ENCODE measurements around the gene PARP1. TPM values are rescaled to one million over a fixed set of nuclear protein-coding genes. Genes with fewer than 3 reads are reported as not detected.

The PARP1 gene
- total RNA-seq, 2 experiments from 2014 or later = 532 to 594 TPM

GRCh38 chr1:226406401-226406881 is 1.5 kb downstream of the PARP1 start:
- Histone ChIP-seq H3K4me3 (ENCODE audit: low read depth, low read length, poor library complexity, severe bottlenecking) (peak overlapping the region; percentile 91), H3K9me2 (ENCODE audit: insufficient read depth, low read length) (no peaks in the 10 kb centered on the region), H3K9me3 (ENCODE audit: low read length) (no peaks in the 10 kb centered on the region), H2AFZ (ENCODE audit: low read length) (no peak overlapping the region), H3K36me3 (ENCODE audit: insufficient read depth, low read length) (peaks cover 56% of the 10 kb centered on the region), H3K27ac (ENCODE audit: low read depth, low read length, poor library complexity, severe bottlenecking) (peak overlapping the region; percentile 91), H3K79me2 (ENCODE audit: insufficient read depth, low read depth, low read length) (peaks cover 63% of the 10 kb centered on the region), H4K20me1 (ENCODE audit: insufficient read depth, low read length) (peaks cover 43% of the 10 kb centered on the region), H3K4me2 (ENCODE audit: low read length) (peak overlapping the region; percentile 98), H3K4me1 (ENCODE audit: insufficient read depth, low read length, poor library complexity, severe bottlenecking) (peaks cover 54% of the 10 kb centered on the region)
- ChIA-PET POLR2A (interaction anchor here (0.6 to 8.0 kb wide), 18 partner anchors 9 to 279 kb away, joined by 3 to 106 read pairs (median 4); partner anchors contain the start of gene LIN9), CTCF (ENCODE audit: unreplicated experiment) (interaction anchor here (0.7 to 1.1 kb wide), 3 partner anchors 18 to 222 kb away, joined by 3 read pairs; no protein-coding TSS in a partner anchor)
- TF ChIP-seq, protein P1, sequence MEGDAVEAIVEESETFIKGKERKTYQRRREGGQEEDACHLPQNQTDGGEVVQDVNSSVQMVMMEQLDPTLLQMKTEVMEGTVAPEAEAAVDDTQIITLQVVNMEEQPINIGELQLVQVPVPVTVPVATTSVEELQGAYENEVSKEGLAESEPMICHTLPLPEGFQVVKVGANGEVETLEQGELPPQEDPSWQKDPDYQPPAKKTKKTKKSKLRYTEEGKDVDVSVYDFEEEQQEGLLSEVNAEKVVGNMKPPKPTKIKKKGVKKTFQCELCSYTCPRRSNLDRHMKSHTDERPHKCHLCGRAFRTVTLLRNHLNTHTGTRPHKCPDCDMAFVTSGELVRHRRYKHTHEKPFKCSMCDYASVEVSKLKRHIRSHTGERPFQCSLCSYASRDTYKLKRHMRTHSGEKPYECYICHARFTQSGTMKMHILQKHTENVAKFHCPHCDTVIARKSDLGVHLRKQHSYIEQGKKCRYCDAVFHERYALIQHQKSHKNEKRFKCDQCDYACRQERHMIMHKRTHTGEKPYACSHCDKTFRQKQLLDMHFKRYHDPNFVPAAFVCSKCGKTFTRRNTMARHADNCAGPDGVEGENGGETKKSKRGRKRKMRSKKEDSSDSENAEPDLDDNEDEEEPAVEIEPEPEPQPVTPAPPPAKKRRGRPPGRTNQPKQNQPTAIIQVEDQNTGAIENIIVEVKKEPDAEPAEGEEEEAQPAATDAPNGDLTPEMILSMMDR (conservative IDR thresholded peaks at IDR 0.05; ENCODE audit: low read length) = peak; percentile 57
- no peak for TF ChIP-seq EZH2phosphoT487 (IDR thresholded peaks at IDR 0.05; ENCODE audit: borderline replicate concordance, low read depth, low read length)
- peak; percentile 77 for DNase-seq (ENCODE audit: low spot score)
- intact Hi-C loops (cut with micrococcal nuclease; ENCODE audit: unreplicated experiment) = loop anchor here (1.0 to 5.0 kb wide), 7 partner anchors 36 to 344 kb away; partner anchors contain the start of genes H3-3A and ITPKB
- BruUV-seq (replicated peaks) = no TSS peak

- peaks cover 66% of the 10 kb centered on the region for H3K36me3 ChIP-seq (ENCODE audit: insufficient read depth, low read length)
- ChIA-PET CTCF (ENCODE audit: unreplicated experiment) (interaction anchor here (1.5 to 1.9 kb wide), 3 partner anchors 203 to 281 kb away, joined by 3 to 6 read pairs (median 3); no protein-coding TSS in a partner anchor), POLR2A (interaction anchor here (0.6 to 8.0 kb wide), 20 partner anchors 10 to 606 kb away, joined by 3 to 106 read pairs (median 4); partner anchors contain the start of genes LIN9 and STUM)
- H2AFZ ChIP-seq (ENCODE audit: low read length) = no peak overlapping the region
- H3K4me1 ChIP-seq (ENCODE audit: insufficient read depth, low read length, poor library complexity, severe bottlenecking) = peaks cover 57% of the 10 kb centered on the region
- TF ChIP-seq, protein P1 (conservative IDR thresholded peaks at IDR 0.05; ENCODE audit: low read length) = no peak
- no peak for TF ChIP-seq EZH2phosphoT487 (IDR thresholded peaks at IDR 0.05; ENCODE audit: borderline replicate concordance, low read depth, low read length)
- no TSS peak for BruUV-seq (replicated peaks)
- H3K9me3 ChIP-seq (ENCODE audit: low read length) = no peaks in the 10 kb centered on the region
- peak; percentile 80 for DNase-seq (ENCODE audit: low spot score)
- peak overlapping the region; percentile 98 for H3K4me2 ChIP-seq (ENCODE audit: low read length)
- H3K4me3 ChIP-seq (ENCODE audit: low read depth, low read length, poor library complexity, severe bottlenecking) = peak overlapping the region; percentile 91
- H3K27ac ChIP-seq (ENCODE audit: low read depth, low read length, poor library complexity, severe bottlenecking) = peak overlapping the region; percentile 91
- H3K9me2 ChIP-seq (ENCODE audit: insufficient read depth, low read length) = no peaks in the 10 kb centered on the region
- peaks cover 45% of the 10 kb centered on the region for H4K20me1 ChIP-seq (ENCODE audit: insufficient read depth, low read length)
- peaks cover 73% of the 10 kb centered on the region for H3K79me2 ChIP-seq (ENCODE audit: insufficient read depth, low read depth, low read length)
- intact Hi-C loops (cut with micrococcal nuclease; ENCODE audit: unreplicated experiment) = loop anchor here (5.0 kb wide), 3 partner anchors 277 to 343 kb away; partner anchors contain the start of genes H3-3A and ITPKB
These were observed 2.4 kb downstream of the PARP1 start for GRCh38 chr1:226405411-226405988.
